ENCODE data around the gene GORASP1. TPM values are rescaled to one million over a fixed set of nuclear protein-coding genes. Genes with fewer than 3 reads are reported as not detected.
A peak's percentile ranks its signal among the peaks of the same experiment; 100 is the strongest.

Gene GORASP1
- polyA plus RNA-seq, 1 donor (not counting 4 experiments of a cell fraction or from before 2014, with no cell fraction given) = 43.7 TPM

DNA sequence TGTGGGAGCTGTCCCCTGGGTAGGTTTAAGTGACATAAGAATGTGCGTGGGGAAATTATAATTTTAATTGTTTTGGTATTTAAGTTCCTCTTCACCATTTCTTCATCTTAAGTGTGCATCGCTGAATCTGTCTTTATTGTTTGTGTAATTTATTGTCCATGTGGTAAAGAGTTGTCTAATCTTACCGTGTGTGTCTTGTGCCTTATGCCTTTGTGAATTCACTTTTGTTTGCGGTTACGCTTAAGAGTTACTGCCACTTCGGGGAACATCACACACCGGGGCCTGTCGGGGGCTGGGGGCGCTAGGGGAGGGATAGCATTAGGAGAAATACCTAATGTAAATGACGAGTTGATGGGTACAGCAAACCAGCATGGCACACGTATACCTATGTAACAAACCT, 54.8 kb downstream of the GORASP1 start:
- dilution Hi-C loops (cut with MboI; ENCODE audit: extremely low pct_ligation_motif_present, low sequenced_read_pairs) = no loop called here
- Histone ChIP-seq H2AFZ (ENCODE audit: control insufficient read depth, low read length) (peak overlapping the region; percentile 100), H3K4me1 (ENCODE audit: control insufficient read depth, extremely low read depth, insufficient read depth, low read length) (peaks cover 9% of the 10 kb centered on the region), H3K4me2 (ENCODE audit: control insufficient read depth, extremely low read depth, insufficient read depth, low read depth, low read length) (peak overlapping the region; percentile 89), H3K9ac (ENCODE audit: control insufficient read depth, extremely low read depth, insufficient read depth, low read length) (peak overlapping the region; percentile 89), H3K27me3 (ENCODE audit: control insufficient read depth, extremely low read depth, insufficient read depth, low read length) (no peaks in the 10 kb centered on the region), H3K79me2 (ENCODE audit: control insufficient read depth, insufficient read depth, low read length) (peaks cover 7% of the 10 kb centered on the region), H3K9me3 (ENCODE audit: control insufficient read depth, low read depth, low read length) (no peaks in the 10 kb centered on the region), H3K27ac (ENCODE audit: control insufficient read depth, insufficient read depth, low read length) (peak overlapping the region; percentile 85), H3K36me3 (ENCODE audit: control insufficient read depth in 2 of 2, extremely low read depth in 1 of 2, insufficient read depth in 2 of 2, low read length in 2 of 2) (no peaks in the 10 kb centered on the region), H4K20me1 (ENCODE audit: control insufficient read depth, extremely low read depth, insufficient read depth, low read length) (no peaks in the 10 kb centered on the region), H3K9me1 (ENCODE audit: control insufficient read depth, extremely low read depth, insufficient read depth, low read length) (no peaks in the 10 kb centered on the region), H3K4me3 (ENCODE audit: control insufficient read depth in 2 of 3, extremely low read depth in 1 of 3, insufficient read depth in 2 of 3, low read depth in 1 of 3, low read length in 3 of 3) (peak overlapping the region; percentile 88 to 94 (median 88))
- no peak for DNase-seq (ENCODE audit: low read depth, low spot score)
- TF ChIP-seq, protein P1, sequence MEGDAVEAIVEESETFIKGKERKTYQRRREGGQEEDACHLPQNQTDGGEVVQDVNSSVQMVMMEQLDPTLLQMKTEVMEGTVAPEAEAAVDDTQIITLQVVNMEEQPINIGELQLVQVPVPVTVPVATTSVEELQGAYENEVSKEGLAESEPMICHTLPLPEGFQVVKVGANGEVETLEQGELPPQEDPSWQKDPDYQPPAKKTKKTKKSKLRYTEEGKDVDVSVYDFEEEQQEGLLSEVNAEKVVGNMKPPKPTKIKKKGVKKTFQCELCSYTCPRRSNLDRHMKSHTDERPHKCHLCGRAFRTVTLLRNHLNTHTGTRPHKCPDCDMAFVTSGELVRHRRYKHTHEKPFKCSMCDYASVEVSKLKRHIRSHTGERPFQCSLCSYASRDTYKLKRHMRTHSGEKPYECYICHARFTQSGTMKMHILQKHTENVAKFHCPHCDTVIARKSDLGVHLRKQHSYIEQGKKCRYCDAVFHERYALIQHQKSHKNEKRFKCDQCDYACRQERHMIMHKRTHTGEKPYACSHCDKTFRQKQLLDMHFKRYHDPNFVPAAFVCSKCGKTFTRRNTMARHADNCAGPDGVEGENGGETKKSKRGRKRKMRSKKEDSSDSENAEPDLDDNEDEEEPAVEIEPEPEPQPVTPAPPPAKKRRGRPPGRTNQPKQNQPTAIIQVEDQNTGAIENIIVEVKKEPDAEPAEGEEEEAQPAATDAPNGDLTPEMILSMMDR (optimal IDR thresholded peaks at IDR 0.05 in 1 of 3, IDR thresholded peaks at IDR 0.05 in 1 of 3, conservative IDR thresholded peaks at IDR 0.05 in 1 of 3; ENCODE audit: extremely low read depth in 1 of 3, insufficient read depth in 2 of 3, low read length in 3 of 3) = no peak
- FAIRE-seq = no peak

DNA sequence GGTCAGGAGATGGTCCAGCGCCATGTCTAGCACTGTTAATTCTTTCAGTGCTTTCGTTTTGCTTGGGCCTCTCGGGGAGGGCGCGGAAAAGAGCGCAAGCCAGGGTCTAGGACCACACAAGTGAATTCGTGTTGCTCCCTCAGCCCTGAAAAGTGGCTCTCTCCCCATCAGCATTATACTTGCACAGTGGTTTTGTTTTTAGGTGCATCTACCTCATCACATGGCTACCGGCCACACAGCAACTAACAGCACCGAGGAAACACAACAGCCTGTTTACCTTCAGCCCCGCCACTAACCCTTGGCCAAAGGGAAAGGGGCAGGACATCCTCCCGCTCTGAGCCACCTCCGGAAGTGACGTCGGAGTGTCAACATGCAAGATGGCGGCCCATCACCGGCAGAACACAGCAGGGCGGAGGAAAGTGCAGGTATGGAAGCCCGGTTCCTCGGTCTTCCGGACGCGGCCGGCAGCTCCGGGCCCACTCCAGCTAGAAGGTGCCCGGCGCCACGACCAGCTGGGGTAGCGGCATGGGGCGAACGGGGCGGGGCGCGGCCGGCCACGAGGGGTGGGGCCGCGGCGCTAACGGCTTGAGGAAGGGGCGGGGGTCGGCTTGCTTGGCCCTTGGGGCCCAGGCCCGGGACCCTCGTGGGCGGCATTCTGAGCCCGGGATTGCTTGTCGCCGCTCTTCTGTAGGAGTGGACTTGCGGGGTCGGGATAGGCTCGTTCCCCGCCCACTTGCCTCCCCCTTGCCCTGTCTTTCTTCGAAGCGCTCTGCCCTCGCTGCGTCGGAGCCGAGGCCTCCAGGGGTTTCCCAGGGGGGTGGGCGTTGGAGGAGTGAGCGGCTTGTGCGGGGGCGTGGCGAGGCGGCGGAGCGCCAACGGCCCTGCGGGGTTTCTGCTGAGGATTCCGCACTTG, 55.5 kb downstream of the GORASP1 start, which contains the start of the genes SCN11A and WDR48:
Gene SCN11A, minus strand, starts transcription at position 296 of the 913 bp plus-strand sequence. CDS start 101,582 bp downstream, outside the sequence.
Gene WDR48, plus strand, starts transcription at position 368 of the 913 bp plus-strand sequence. Its CDS starts 10 bp downstream, at position 378.
- Histone ChIP-seq H3K27me3 (ENCODE audit: control insufficient read depth, extremely low read depth, insufficient read depth, low read length) (no peaks in the 10 kb centered on the region), H3K27ac (ENCODE audit: control insufficient read depth, insufficient read depth, low read length) (peak within 1 kb of the TSS; percentile 85), H3K79me2 (ENCODE audit: control insufficient read depth, insufficient read depth, low read length) (peaks cover 7% of the 10 kb centered on the region), H3K9ac (ENCODE audit: control insufficient read depth, extremely low read depth, insufficient read depth, low read length) (peak within 1 kb of the TSS; percentile 89), H3K9me1 (ENCODE audit: control insufficient read depth, extremely low read depth, insufficient read depth, low read length) (no peaks in the 10 kb centered on the region), H3K4me2 (ENCODE audit: control insufficient read depth, extremely low read depth, insufficient read depth, low read depth, low read length) (peak within 1 kb of the TSS; percentile 98), H3K36me3 (ENCODE audit: control insufficient read depth in 2 of 2, extremely low read depth in 1 of 2, insufficient read depth in 2 of 2, low read length in 2 of 2) (no peaks in the 10 kb centered on the region), H4K20me1 (ENCODE audit: control insufficient read depth, extremely low read depth, insufficient read depth, low read length) (no peaks in the 10 kb centered on the region), H2AFZ (ENCODE audit: control insufficient read depth, low read length) (peak within 1 kb of the TSS; percentile 100), H3K4me3 (ENCODE audit: control insufficient read depth in 2 of 3, extremely low read depth in 1 of 3, insufficient read depth in 2 of 3, low read depth in 1 of 3, low read length in 3 of 3) (peak within 1 kb of the TSS; percentile 88 to 94 (median 88)), H3K9me3 (ENCODE audit: control insufficient read depth, low read depth, low read length) (no peaks in the 10 kb centered on the region), H3K4me1 (ENCODE audit: control insufficient read depth, extremely low read depth, insufficient read depth, low read length) (peaks cover 9% of the 10 kb centered on the region)
- dilution Hi-C loops (cut with MboI; ENCODE audit: extremely low pct_ligation_motif_present, low sequenced_read_pairs) = no loop called here
- DNase-seq (ENCODE audit: low read depth, low spot score) (no peak), FAIRE-seq (peak; percentile 85)
- TF ChIP-seq, protein P1 (optimal IDR thresholded peaks at IDR 0.05 in 1 of 3, IDR thresholded peaks at IDR 0.05 in 1 of 3, conservative IDR thresholded peaks at IDR 0.05 in 1 of 3; ENCODE audit: extremely low read depth in 1 of 3, insufficient read depth in 2 of 3, low read length in 3 of 3) = no peak
- no peak for TF ChIP-seq EZH2 (IDR thresholded peaks at IDR 0.05; ENCODE audit: low read length)

Measured in keratinocyte (primary cell).